Natural killer cell (primary cell): Measurements from ENCODE around the gene PPFIBP2. TPM values are rescaled to one million over a fixed set of nuclear protein-coding genes. Genes with fewer than 3 reads are reported as not detected.

Source experiments
- ATAC-seq, 3 donors: fragments of 150-1000 bp in 2 of 3; fragments of 200-7000 bp in 1 of 3; cut with Tn5 transposase; 1 replicate in 1 of 3; 2 replicates in 2 of 3; pipeline ENCODE4 v1.10.0; 2021; ENCODE audit warnings: mild to moderate bottlenecking in 2 of 3, moderate library complexity in 2 of 3
- DNase-seq, 2 donors: peaks; one replicate each; pipeline versions ENCODE4 v3.0.0 to v3.0.0-alpha.2; 2013 to 2021; ENCODE audit warnings: mixed read lengths in 1 of 2
- H3K27ac ChIP-seq: one replicate; pipeline ENCODE4 v1.5.1; 2013; ENCODE audit warnings: mild to moderate bottlenecking, low read length
- H3K27me3 ChIP-seq: one replicate; pipeline ENCODE4 v1.6.1; 2013; ENCODE audit warnings: low read length; ENCODE audit not compliant: control insufficient read depth, insufficient read depth
- H3K36me3 ChIP-seq: one replicate; pipeline ENCODE4 v1.6.1; 2013; ENCODE audit warnings: low read length; ENCODE audit not compliant: control insufficient read depth, insufficient read depth
- H3K4me1 ChIP-seq: one replicate; pipeline ENCODE4 v1.6.1; 2013; ENCODE audit warnings: low read length; ENCODE audit not compliant: control insufficient read depth, insufficient read depth
- H3K4me3 ChIP-seq: one replicate; pipeline ENCODE4 v1.5.1; 2013; ENCODE audit warnings: low read length
- H3K9me3 ChIP-seq: one replicate; pipeline ENCODE4 v1.6.1; 2013; ENCODE audit warnings: low read length; ENCODE audit not compliant: control insufficient read depth, insufficient read depth
- H3K27ac Mint-ChIP-seq, 2 donors: one replicate each; pipeline ENCODE4 v1.8.0; 2022; ENCODE audit warnings: mild to moderate bottlenecking in 2 of 2, mixed read lengths in 2 of 2, moderate library complexity in 1 of 2
- H3K27me3 Mint-ChIP-seq, 2 donors: one replicate each; pipeline ENCODE4 v1.8.0; 2022; ENCODE audit warnings: low read depth in 2 of 2, mixed read lengths in 2 of 2
- H3K36me3 Mint-ChIP-seq: one replicate; pipeline ENCODE4 v1.8.0; 2022; ENCODE audit warnings: mixed read lengths
- H3K4me1 Mint-ChIP-seq, 2 donors: one replicate each; pipeline ENCODE4 v1.8.0; 2022; ENCODE audit warnings: mixed read lengths in 2 of 2
- H3K4me3 Mint-ChIP-seq: one replicate; pipeline ENCODE4 v1.8.0; 2022; ENCODE audit warnings: mild to moderate bottlenecking, moderate library complexity, mixed read lengths
- H3K9me3 Mint-ChIP-seq, 2 donors: one replicate each; pipeline ENCODE4 v1.8.0; 2022; ENCODE audit warnings: mixed read lengths in 2 of 2
- WGBS: methylation state at CpG from one replicate; pipeline ENCODE4 v1.1.7; 2013; ENCODE audit warnings: missing lambda C conversion rate; ENCODE audit not compliant: insufficient coverage; 5-methylcytosine and 5-hydroxymethylcytosine counted together
- intact Hi-C: fragments of 100-400 bp; cut with micrococcal nuclease; formaldehyde crosslinking; loops from one replicate; pipeline ENCODE4 v1.14.2; 2022
- total RNA-seq, 4 donors: library from RNA; stranded (reverse); fragments of 120-200 nt in 1 of 4; gene quantifications; one replicate each; pipeline versions ENCODE4 v1.2.3 to v1.2.4, GENCODE V29; 2013 to 2022
- TF ChIP-seq, protein P1 (sequence below): fragments of 200-600 bp; IDR thresholded peaks from one replicate; pipeline ENCODE4 v1.8.0; 2022; ENCODE audit warnings: antibody characterized with exemption

Gene PPFIBP2
- total RNA-seq, 3 donors from 2014 or later (not counting 1 experiment from before 2014, with no cell fraction given): 15.1 to 23.7 (median 23.1) TPM

- Histone ChIP-seq H3K4me3 (no peak overlapping the region), H3K4me1 (peaks cover 19% of the 10 kb centered on the region), H3K36me3 (no peaks in the 10 kb centered on the region), H3K27me3 (no peaks in the 10 kb centered on the region), H3K27ac (no peak overlapping the region), H3K9me3 (no peaks in the 10 kb centered on the region)
- intact Hi-C loops: no loop called here
- TF ChIP-seq, protein P1, sequence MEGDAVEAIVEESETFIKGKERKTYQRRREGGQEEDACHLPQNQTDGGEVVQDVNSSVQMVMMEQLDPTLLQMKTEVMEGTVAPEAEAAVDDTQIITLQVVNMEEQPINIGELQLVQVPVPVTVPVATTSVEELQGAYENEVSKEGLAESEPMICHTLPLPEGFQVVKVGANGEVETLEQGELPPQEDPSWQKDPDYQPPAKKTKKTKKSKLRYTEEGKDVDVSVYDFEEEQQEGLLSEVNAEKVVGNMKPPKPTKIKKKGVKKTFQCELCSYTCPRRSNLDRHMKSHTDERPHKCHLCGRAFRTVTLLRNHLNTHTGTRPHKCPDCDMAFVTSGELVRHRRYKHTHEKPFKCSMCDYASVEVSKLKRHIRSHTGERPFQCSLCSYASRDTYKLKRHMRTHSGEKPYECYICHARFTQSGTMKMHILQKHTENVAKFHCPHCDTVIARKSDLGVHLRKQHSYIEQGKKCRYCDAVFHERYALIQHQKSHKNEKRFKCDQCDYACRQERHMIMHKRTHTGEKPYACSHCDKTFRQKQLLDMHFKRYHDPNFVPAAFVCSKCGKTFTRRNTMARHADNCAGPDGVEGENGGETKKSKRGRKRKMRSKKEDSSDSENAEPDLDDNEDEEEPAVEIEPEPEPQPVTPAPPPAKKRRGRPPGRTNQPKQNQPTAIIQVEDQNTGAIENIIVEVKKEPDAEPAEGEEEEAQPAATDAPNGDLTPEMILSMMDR: no peak
- Mint-ChIP-seq H3K27ac (no peak overlapping the region), H3K27me3 (peaks cover 3 to 33% of the 10 kb centered on the region in 2 donors), H3K4me3 (no peak overlapping the region), H3K9me3 (no peaks in the 10 kb centered on the region), H3K36me3 (no peaks in the 10 kb centered on the region), H3K4me1 (peaks cover 22 to 28% of the 10 kb centered on the region in 2 donors)
- no peak for DNase-seq
- 87% methylated on average over 2 of the region's 2 CpGs for WGBS
- no peak for ATAC-seq
These were observed 67.3 kb downstream of the PPFIBP2 start for GRCh38 chr11:7581021-7581590.

- Histone ChIP-seq H3K27me3 (no peaks in the 10 kb centered on the region), H3K27ac (no peak overlapping the region), H3K4me1 (peaks cover 11% of the 10 kb centered on the region), H3K9me3 (no peaks in the 10 kb centered on the region), H3K36me3 (peaks cover 1% of the 10 kb centered on the region), H3K4me3 (no peak overlapping the region)
- H3K27me3 Mint-ChIP-seq: peaks cover 3 to 26% of the 10 kb centered on the region in 2 donors
- H3K4me3 Mint-ChIP-seq: no peak overlapping the region
- peaks cover 15% of the 10 kb centered on the region in 2 donors for H3K4me1 Mint-ChIP-seq
- no peaks in the 10 kb centered on the region for H3K36me3 Mint-ChIP-seq
- H3K9me3 Mint-ChIP-seq: no peaks in the 10 kb centered on the region
- ATAC-seq: no peak
- no peak overlapping the region for H3K27ac Mint-ChIP-seq
- WGBS: 90% methylated on average over 2 of the region's 2 CpGs
- no peak for DNase-seq
- intact Hi-C loops: no loop called here
- TF ChIP-seq, protein P1: no peak
These were observed 68.7 kb downstream of the PPFIBP2 start for GRCh38 chr11:7582338-7582985.

GRCh38 chr11:7583248-7583647, 69.4 kb downstream of the PPFIBP2 start:
- no peak overlapping the region for H3K4me3 Mint-ChIP-seq
- DNase-seq (no peak), ATAC-seq (no peak)
- H3K27me3 ChIP-seq: no peaks in the 10 kb centered on the region
- no peak overlapping the region for H3K4me3 ChIP-seq
- H3K4me1 Mint-ChIP-seq: peaks cover 7% of the 10 kb centered on the region in 2 donors
- H3K27ac ChIP-seq: no peak overlapping the region
- peaks cover 1% of the 10 kb centered on the region for H3K36me3 ChIP-seq
- H3K9me3 Mint-ChIP-seq: no peaks in the 10 kb centered on the region
- H3K27ac Mint-ChIP-seq: no peak overlapping the region
- peaks cover 3 to 18% of the 10 kb centered on the region in 2 donors for H3K27me3 Mint-ChIP-seq
- H3K9me3 ChIP-seq: no peaks in the 10 kb centered on the region
- TF ChIP-seq, protein P1: no peak
- 93% methylated on average over 3 of the region's 3 CpGs for WGBS
- no peaks in the 10 kb centered on the region for H3K36me3 Mint-ChIP-seq
- peaks cover 3% of the 10 kb centered on the region for H3K4me1 ChIP-seq
- intact Hi-C loops: no loop called here
